Fibroblast of pulmonary artery (primary cell): ENCODE measurements around the gene HMG20A.

Experiments used
- DNase-seq: peaks from one replicate; pipeline ENCODE4 v3.0.0-alpha.2; 2010; ENCODE audit warnings: low read depth
- H3K4me3 ChIP-seq: replicated peaks from 2 replicates; pipeline ENCODE4 v1.5.1; 2011; ENCODE audit warnings: low read depth, mild to moderate bottlenecking, control low read depth, low read length, moderate library complexity
- TF ChIP-seq, protein P1 (sequence below): IDR thresholded peaks from 2 replicates; pipeline ENCODE4 v1.5.1; 2011; ENCODE audit warnings: mild to moderate bottlenecking, control low read depth, low read length, inconsistent platforms; ENCODE audit errors: missing control alignments

HMG20A gene

DNA sequence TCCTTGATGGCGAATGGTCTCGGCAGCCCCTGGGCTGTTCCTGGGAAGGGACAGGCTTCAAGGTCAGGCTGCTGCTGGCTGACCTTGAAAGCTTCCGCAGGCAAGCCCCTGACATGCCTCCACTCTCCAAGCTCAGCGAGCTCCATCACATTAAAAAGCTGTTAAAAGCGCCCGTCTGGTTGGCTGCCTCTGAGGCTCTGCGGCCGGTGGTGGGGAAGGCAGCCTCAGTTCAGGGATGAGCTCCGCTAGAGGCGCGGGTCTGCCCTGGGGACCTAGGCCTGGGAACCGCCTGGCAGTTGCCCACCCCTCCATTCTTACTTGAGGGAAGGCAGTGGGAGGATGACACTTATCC, 108.3 kb downstream of the HMG20A start:
- TF ChIP-seq, protein P1, sequence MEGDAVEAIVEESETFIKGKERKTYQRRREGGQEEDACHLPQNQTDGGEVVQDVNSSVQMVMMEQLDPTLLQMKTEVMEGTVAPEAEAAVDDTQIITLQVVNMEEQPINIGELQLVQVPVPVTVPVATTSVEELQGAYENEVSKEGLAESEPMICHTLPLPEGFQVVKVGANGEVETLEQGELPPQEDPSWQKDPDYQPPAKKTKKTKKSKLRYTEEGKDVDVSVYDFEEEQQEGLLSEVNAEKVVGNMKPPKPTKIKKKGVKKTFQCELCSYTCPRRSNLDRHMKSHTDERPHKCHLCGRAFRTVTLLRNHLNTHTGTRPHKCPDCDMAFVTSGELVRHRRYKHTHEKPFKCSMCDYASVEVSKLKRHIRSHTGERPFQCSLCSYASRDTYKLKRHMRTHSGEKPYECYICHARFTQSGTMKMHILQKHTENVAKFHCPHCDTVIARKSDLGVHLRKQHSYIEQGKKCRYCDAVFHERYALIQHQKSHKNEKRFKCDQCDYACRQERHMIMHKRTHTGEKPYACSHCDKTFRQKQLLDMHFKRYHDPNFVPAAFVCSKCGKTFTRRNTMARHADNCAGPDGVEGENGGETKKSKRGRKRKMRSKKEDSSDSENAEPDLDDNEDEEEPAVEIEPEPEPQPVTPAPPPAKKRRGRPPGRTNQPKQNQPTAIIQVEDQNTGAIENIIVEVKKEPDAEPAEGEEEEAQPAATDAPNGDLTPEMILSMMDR, result no peak
- no peak overlapping the region for H3K4me3 ChIP-seq
- no peak for DNase-seq

DNA sequence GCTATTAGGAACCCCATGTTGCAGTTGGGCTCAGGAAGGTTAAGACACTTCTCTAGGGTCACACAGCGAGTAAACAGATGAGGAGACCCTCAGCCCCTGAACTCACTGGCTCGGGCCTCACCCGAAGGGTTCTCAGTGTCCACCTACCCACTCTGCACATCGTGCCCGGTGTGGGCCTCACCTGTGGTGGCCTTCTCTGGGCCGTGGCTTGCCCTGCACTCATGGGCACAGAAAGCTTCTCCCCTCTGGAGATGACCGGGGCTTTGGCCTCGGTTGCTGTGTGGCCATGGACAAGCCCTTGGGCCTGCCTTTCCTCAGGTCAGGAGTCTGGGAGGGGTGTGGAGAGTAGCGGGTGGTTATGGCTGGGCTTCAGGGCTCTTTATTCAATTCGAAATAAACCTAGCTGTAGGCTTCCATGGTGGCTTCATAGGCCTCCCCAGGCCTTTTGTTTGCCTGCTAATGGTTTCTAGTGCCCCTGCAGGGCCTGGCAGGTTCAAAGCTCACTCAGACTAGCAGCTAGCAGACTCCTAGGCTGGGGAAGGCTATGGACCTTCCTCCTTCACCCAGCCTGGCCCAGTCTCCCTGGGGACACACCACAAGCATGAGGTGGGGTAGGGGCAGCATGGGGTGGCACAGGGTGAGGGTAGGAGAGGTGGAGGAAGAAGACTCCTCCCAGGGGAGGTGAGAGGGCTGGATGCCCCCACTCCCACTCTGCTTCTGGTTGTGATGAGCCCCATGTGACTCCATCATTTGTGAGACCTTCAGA, 108.9 kb downstream of the HMG20A start:
- TF ChIP-seq, protein P1, result no peak
- no peak overlapping the region for H3K4me3 ChIP-seq
- no peak for DNase-seq

DNA sequence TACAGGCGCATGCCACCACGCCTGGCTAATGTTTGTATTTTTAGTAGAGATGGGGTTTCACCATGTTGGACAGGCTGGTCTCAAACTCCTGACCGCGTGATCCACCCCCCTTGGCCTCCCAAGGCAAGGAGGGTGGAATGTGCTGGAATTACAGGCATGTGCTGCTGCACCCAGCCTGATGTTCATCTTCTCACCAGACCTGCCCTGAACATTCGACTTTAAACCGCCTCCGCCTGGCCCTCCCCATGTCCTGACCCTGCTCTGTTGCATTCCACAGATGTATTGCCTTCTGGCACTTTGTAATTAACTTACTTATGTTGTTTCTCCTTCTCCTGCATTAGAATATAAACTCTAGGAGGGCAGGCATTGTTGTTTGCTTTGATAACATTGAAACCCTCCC, 109.9 kb downstream of the HMG20A start:
- no peak for DNase-seq
- TF ChIP-seq, protein P1, result no peak
- H3K4me3 ChIP-seq, result no peak overlapping the region

DNA sequence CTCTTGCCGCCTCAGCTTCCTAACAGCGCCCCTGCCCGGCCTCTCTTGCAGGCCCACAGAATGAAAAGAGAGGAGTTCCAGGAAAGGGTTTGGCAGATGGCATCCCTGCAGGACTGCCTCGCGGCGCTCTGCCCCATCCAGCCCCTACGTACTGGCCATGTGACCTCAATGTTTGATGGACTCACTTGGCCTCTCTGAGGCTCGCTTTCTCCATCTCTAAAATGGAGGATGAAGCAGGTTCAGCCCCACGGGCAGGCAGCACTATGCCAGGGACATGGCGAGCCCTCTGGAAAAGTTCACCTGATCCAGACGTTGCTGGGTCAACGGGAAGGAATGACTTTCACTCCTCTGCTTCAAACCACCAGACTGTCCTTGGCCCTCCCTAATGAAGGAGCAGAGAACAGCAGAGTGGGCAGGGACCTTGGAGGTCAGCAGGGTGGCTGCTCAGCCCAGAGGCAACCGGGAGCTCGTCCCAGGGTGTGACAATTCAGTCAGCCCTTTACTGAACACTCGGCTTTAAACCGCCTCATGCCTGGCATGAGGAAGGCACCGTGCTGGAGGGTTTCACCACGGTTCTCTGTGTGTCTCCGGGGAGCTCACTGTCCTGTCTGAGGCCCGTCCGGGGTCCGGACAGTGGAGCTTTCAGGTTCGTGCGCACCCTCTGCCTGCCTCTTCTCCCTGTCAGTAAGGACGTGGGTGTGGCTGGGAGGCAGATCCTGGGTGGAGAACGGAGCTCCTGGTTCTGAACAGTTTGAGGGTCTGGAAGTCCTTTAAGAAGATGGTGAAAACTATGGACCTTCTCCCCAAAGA, 110.7 kb downstream of the HMG20A start:
- no peak for DNase-seq
- no peak overlapping the region for H3K4me3 ChIP-seq
- TF ChIP-seq, protein P1, result no peak

DNA sequence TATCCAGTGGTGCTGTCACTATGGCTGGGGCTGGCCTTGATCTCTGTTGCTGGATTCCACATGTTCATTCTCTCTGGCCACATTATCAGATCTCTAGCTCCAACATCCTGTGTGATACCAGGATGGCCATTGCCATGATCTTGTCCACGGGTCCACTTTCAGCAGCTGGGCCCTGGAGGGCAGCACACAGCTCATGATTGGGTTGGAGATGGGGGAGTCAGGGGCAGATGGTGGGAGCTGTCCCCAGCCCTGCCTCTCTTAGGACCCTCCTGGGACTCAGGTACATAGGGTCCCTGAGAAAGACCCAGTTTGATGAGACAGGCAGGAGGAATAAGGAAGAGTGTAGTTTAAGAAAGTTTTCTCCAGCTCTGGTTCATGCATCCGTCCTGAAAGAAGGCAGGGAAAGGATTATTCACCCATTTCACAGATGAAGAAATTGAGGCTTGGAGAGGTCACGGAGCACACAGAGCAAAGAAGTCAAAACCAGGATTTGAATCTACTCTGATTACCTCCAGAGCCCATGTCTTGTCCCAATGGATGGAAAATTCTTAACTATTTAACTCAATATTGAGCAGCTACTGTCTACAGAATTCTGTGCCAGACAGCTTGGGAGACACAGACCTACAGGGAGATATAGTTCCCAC, 111.5 kb downstream of the HMG20A start:
- no peak for DNase-seq
- H3K4me3 ChIP-seq, result no peak overlapping the region
- TF ChIP-seq, protein P1, result no peak

DNA sequence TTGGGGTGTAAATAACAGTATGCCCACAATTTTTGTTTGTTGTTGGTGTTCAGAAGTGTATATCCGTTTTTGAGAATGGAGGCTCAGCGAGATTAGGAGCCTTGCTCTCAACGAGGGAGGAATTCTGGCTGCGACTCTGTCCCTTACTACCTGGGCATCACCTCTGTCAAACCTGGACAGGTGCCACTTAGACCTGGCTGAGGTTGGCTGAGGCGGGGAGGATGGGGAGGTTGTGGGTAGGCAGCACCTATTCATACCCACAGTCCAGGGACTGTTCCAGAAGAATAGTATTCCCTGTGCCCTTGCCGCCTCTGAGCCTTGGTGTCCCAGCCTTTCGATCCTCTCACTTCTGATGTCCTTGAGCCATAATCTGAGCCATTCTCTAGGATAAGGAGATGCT, 112.2 kb downstream of the HMG20A start:
- no peak for DNase-seq
- TF ChIP-seq, protein P1, result no peak
- H3K4me3 ChIP-seq, result no peak overlapping the region
